HL-60 (cell line): ENCODE results near the gene DPP4.

Experiments used
- DNase-seq, 2 experiments: peaks; one replicate each; pipeline ENCODE4 v3.0.0-alpha.2; 2010 to 2020; ENCODE audit warnings: low read depth in 1 of 2, low spot score in 1 of 2
- H3K27ac ChIP-seq: fragments of 250-450 bp; sonication (Bioruptor Pico); replicated peaks from 2 replicates; pipeline ENCODE4 v1.5.1; 2020; ENCODE audit warnings: mild to moderate bottlenecking, moderate library complexity
- H3K27me3 ChIP-seq: fragments of 250-450 bp; sonication (Bioruptor Pico); 2 replicates; pipeline ENCODE4 v1.5.1; 2021; ENCODE audit warnings: mild to moderate bottlenecking, moderate library complexity; ENCODE audit not compliant: insufficient read depth, poor library complexity, severe bottlenecking
- H3K4me3 ChIP-seq: replicated peaks from 2 replicates; pipeline ENCODE4 v1.5.1; 2011; ENCODE audit warnings: mild to moderate bottlenecking, control low read depth, low read length; ENCODE audit not compliant: insufficient read depth
- CTCF ChIP-seq: IDR thresholded peaks from one replicate; pipeline ENCODE4 v1.5.1; 2011; ENCODE audit warnings: low read length, control low read depth, inconsistent platforms; ENCODE audit not compliant: insufficient read depth
- GABPA ChIP-seq: IDR thresholded peaks from 2 replicates; pipeline ENCODE4 v1.6.1; 2012; ENCODE audit warnings: low read depth
- POLR2AphosphoS5 ChIP-seq: IDR thresholded peaks from 2 replicates; pipeline ENCODE4 v1.6.1; 2012; ENCODE audit warnings: low read depth
- REST ChIP-seq: IDR thresholded peaks from 2 replicates; pipeline ENCODE4 v1.6.1; 2012; ENCODE audit warnings: low read depth; ENCODE audit not compliant: insufficient replicate concordance
- SPI1 ChIP-seq: IDR thresholded peaks from 2 replicates; pipeline ENCODE4 v1.6.1; 2012; ENCODE audit warnings: low read depth, mild to moderate bottlenecking, borderline replicate concordance

Gene DPP4

GRCh38 chr2:162072976-162073887, 783 bp downstream of the DPP4 start:
- peaks cover 18% of the 10 kb centered on the region for H3K27me3 ChIP-seq
- no peak for TF ChIP-seq GABPA
- no peak for TF ChIP-seq POLR2AphosphoS5
- no peak for TF ChIP-seq CTCF
- no peak for TF ChIP-seq SPI1
- TF ChIP-seq REST: no peak
- H3K27ac ChIP-seq: no peak overlapping the region
- DNase-seq: no peak
- H3K4me3 ChIP-seq: peak overlapping the region; percentile 40

- H3K27ac ChIP-seq: no peak overlapping the region
- no peak for DNase-seq
- H3K4me3 ChIP-seq: no peak overlapping the region
- TF ChIP-seq SPI1 (no peak), CTCF (no peak), GABPA (no peak), POLR2AphosphoS5 (no peak), REST (no peak)
- H3K27me3 ChIP-seq: peaks cover 18% of the 10 kb centered on the region
These were observed 1.8 kb downstream of the DPP4 start for GRCh38 chr2:162072181-162072702.

GRCh38 chr2:162071001-162071400, 3.0 kb downstream of the DPP4 start:
- H3K27ac ChIP-seq: no peak overlapping the region
- no peak overlapping the region for H3K4me3 ChIP-seq
- no peak for DNase-seq
- peaks cover 18% of the 10 kb centered on the region for H3K27me3 ChIP-seq
- TF ChIP-seq POLR2AphosphoS5 (no peak), SPI1 (no peak), GABPA (no peak), REST (no peak), CTCF (no peak)
